IMR-90 (cell line): ENCODE measurements around the gene PUDP. TPM values are rescaled to one million over a fixed set of nuclear protein-coding genes. Genes with fewer than 3 reads are reported as not detected.

ENCODE experiments used
- ATAC-seq: fragments of 200-7000 bp; cut with Tn5 transposase; 2 replicates; pipeline ENCODE4 v1.9.1; 2020; ENCODE audit warnings: low read depth, mild to moderate bottlenecking, moderate library complexity
- BruUV-seq: library from RNA; stranded (reverse); fragments of 400-500 nt; replicated peaks from 2 replicates; lab custom pipeline; 2021; lab: Mats Ljungman, UMichigan
- CTCF ChIA-PET: fragments of 300-600 bp; formaldehyde crosslinking; extraction: SDS; loops from one replicate; lab custom pipeline; 2021; ENCODE audit warnings: antibody characterized with exemption; lab: Yijun Ruan, JAX
- POLR2A ChIA-PET: fragments of 300-600 bp; sonication (Branson Sonifier 250); formaldehyde crosslinking; loops from one replicate; lab custom pipeline; 2022; ENCODE audit warnings: antibody characterized with exemption; ENCODE audit not compliant: unreplicated experiment; lab: Charles Lee
- DNase-seq: peaks from one replicate; pipeline ENCODE4 v3.0.0; 2013
- H2AFZ ChIP-seq: replicated peaks from 2 replicates; pipeline ENCODE3; 2013; ENCODE audit warnings: low read length, mild to moderate bottlenecking; ENCODE audit not compliant: poor library complexity
- H2AK5ac ChIP-seq: 2 replicates; pipeline ENCODE4 v1.6.1; 2013; ENCODE audit warnings: low read depth, low read length, inconsistent platforms
- H2AK9ac ChIP-seq: replicated peaks from 2 replicates; pipeline ENCODE3; 2013; ENCODE audit warnings: mild to moderate bottlenecking, low read depth, low read length, moderate library complexity; ENCODE audit not compliant: poor library complexity
- H2BK120ac ChIP-seq: 2 replicates; pipeline ENCODE4 v1.6.1; 2013; ENCODE audit warnings: low read depth, low read length, inconsistent platforms
- H2BK15ac ChIP-seq: 3 replicates; pipeline ENCODE4 v1.6.1; 2013; ENCODE audit warnings: low read depth, low read length, inconsistent platforms
- H2BK20ac ChIP-seq: 2 replicates; pipeline ENCODE4 v1.6.1; 2013; ENCODE audit warnings: low read depth, mild to moderate bottlenecking, inconsistent platforms, low read length, moderate library complexity
- H2BK5ac ChIP-seq: 2 replicates; pipeline ENCODE4 v1.6.1; 2013; ENCODE audit warnings: mild to moderate bottlenecking, low read depth, low read length, inconsistent platforms; ENCODE audit not compliant: poor library complexity, severe bottlenecking
- H3K14ac ChIP-seq: replicated peaks from 2 replicates; pipeline ENCODE4 v1.6.1; 2013; ENCODE audit warnings: low read depth, low read length, inconsistent platforms
- H3K18ac ChIP-seq: 2 replicates; pipeline ENCODE4 v1.6.1; 2013; ENCODE audit warnings: low read depth, low read length, control low read depth
- H3K23ac ChIP-seq: 2 replicates; pipeline ENCODE4 v1.6.1; 2013; ENCODE audit warnings: low read depth, low read length, inconsistent platforms
- H3K27ac ChIP-seq: 2 replicates; pipeline ENCODE4 v1.5.1; 2013; ENCODE audit warnings: mild to moderate bottlenecking, control low read depth, low read length; ENCODE audit not compliant: insufficient read depth
- H3K27me3 ChIP-seq: 2 replicates; pipeline ENCODE4 v1.6.1; 2013; ENCODE audit warnings: low read length; ENCODE audit not compliant: control insufficient read depth, insufficient read depth
- H3K36me3 ChIP-seq: 2 replicates; pipeline ENCODE4 v1.6.1; 2013; ENCODE audit warnings: low read length, mixed read lengths; ENCODE audit not compliant: control insufficient read depth, insufficient read depth
- H3K4ac ChIP-seq: 2 replicates; pipeline ENCODE4 v1.6.1; 2013; ENCODE audit warnings: low read depth, low read length, inconsistent platforms
- H3K4me1 ChIP-seq: 2 replicates; pipeline ENCODE4 v1.6.1; 2013; ENCODE audit warnings: low read length, mixed read lengths; ENCODE audit not compliant: control insufficient read depth, insufficient read depth
- H3K4me2 ChIP-seq: 2 replicates; pipeline ENCODE4 v1.6.1; 2013; ENCODE audit warnings: low read depth, mild to moderate bottlenecking, control low read depth, low read length, moderate library complexity
- H3K4me3 ChIP-seq: 2 replicates; pipeline ENCODE4 v1.5.1; 2013; ENCODE audit warnings: low read depth, mild to moderate bottlenecking, control low read depth, low read length, moderate library complexity; ENCODE audit not compliant: insufficient read depth
- H3K56ac ChIP-seq: 2 replicates; pipeline ENCODE4 v1.6.1; 2013; ENCODE audit warnings: low read length, inconsistent platforms; ENCODE audit not compliant: insufficient read depth; ENCODE audit errors: extremely low read depth
- H3K79me1 ChIP-seq, 2 experiments: 2 replicates each; pipeline ENCODE4 v1.6.1; 2013; ENCODE audit warnings: low read length in 2 of 2, inconsistent platforms in 1 of 2, low read depth in 1 of 2
- H3K9ac ChIP-seq: 2 replicates; pipeline ENCODE4 v1.6.1; 2013; ENCODE audit warnings: low read depth, low read length, control low read depth
- H3K9me1 ChIP-seq: 2 replicates; pipeline ENCODE4 v1.6.1; 2013; ENCODE audit warnings: low read length, inconsistent platforms; ENCODE audit not compliant: insufficient read depth
- H3K9me3 ChIP-seq: 2 replicates; pipeline ENCODE4 v1.6.1; 2013; ENCODE audit warnings: low read length; ENCODE audit not compliant: control insufficient read depth, insufficient read depth
- H4K20me1 ChIP-seq: 2 replicates; pipeline ENCODE4 v1.6.1; 2013; ENCODE audit warnings: low read length, inconsistent platforms; ENCODE audit not compliant: insufficient read depth
- H4K5ac ChIP-seq: 2 replicates; pipeline ENCODE4 v1.6.1; 2013; ENCODE audit warnings: mild to moderate bottlenecking, low read depth, low read length, control low read depth
- H4K8ac ChIP-seq, 2 experiments: 2 replicates each; pipeline ENCODE4 v1.6.1; 2013; ENCODE audit warnings: low read depth in 2 of 2, low read length in 2 of 2, control low read depth in 1 of 2, inconsistent platforms in 1 of 2
- H4K91ac ChIP-seq: 2 replicates; pipeline ENCODE4 v1.6.1; 2013; ENCODE audit warnings: low read depth, low read length, inconsistent platforms; ENCODE audit not compliant: insufficient read depth
- BHLHE40 ChIP-seq: fragments of 150-350 bp; IDR thresholded peaks from 2 replicates; pipeline ENCODE4 v1.6.1; 2016; ENCODE audit warnings: mild to moderate bottlenecking, low read depth, low read length
- CHD1 ChIP-seq: IDR thresholded peaks from 2 replicates; pipeline ENCODE4 v1.6.1; 2012; ENCODE audit warnings: low read depth, low read length, improper control_type of control experiment
- MAFK ChIP-seq: IDR thresholded peaks from 2 replicates; pipeline ENCODE4 v1.6.1; 2012; ENCODE audit warnings: low read depth, low read length, improper control_type of control experiment
- MXI1 ChIP-seq: IDR thresholded peaks from 2 replicates; pipeline ENCODE4 v1.6.1; 2012; ENCODE audit warnings: low read depth, mild to moderate bottlenecking, low read length, moderate library complexity, borderline replicate concordance
- NFE2L2 ChIP-seq: fragments of 150-350 bp; IDR thresholded peaks from 2 replicates; pipeline ENCODE4 v1.6.1; 2016; ENCODE audit warnings: low read depth, mild to moderate bottlenecking, low read length
- POLR2A ChIP-seq: IDR thresholded peaks from 2 replicates; pipeline ENCODE4 v1.6.1; 2012; ENCODE audit warnings: mild to moderate bottlenecking, low read depth, low read length
- RAD21 ChIP-seq: IDR thresholded peaks from 2 replicates; pipeline ENCODE4 v1.6.1; 2012; ENCODE audit warnings: low read length, improper control_type of control experiment
- SMC3 ChIP-seq: fragments of 150-350 bp; IDR thresholded peaks from 2 replicates; pipeline ENCODE4 v1.6.1; 2016; ENCODE audit warnings: low read depth, mild to moderate bottlenecking, antibody characterized with exemption, low read length, moderate library complexity
- WGBS, 2 experiments: methylation state at CpG; one replicate each; pipeline versions ENCODE4 v1.1.5 to v1.1.7; 2013; ENCODE audit warnings: missing lambda C conversion rate in 2 of 2; ENCODE audit not compliant: insufficient read length in 1 of 2; ENCODE audit errors: extremely low coverage in 2 of 2; 5-methylcytosine and 5-hydroxymethylcytosine counted together
- dilution Hi-C: fragments of 300-500 bp; cut with HindIII; formaldehyde crosslinking; loops from one replicate; pipeline ENCODE4 v1.14.3; 2018; ENCODE audit warnings: low sequenced_read_pairs; ENCODE audit not compliant: unreplicated experiment
- in situ Hi-C: fragments of 300-500 bp; cut with MboI; formaldehyde crosslinking; loops from 3 replicates; pipeline ENCODE4 v1.14.3; 2019; ENCODE audit warnings: low sequenced_read_pairs, inconsistent platforms, mixed read lengths
- intact Hi-C: fragments of 100-400 bp; cut with micrococcal nuclease; formaldehyde crosslinking; loops from 2 replicates; pipeline ENCODE4 v1.10.0; 2022
- polyA plus RNA-seq, 3 experiments: library from polyadenylated mRNA; depleted of rRNA; stranded (reverse); fragments of >200 nt; gene quantifications; 2 replicates each; pipeline ENCODE4 v1.2.3, GENCODE V29; 2012; ENCODE audit warnings: low replicate concordance in 1 of 3
- total RNA-seq: library from RNA; depleted of rRNA; stranded (reverse); fragments of >200 nt; gene quantifications from 2 replicates; pipeline ENCODE4 v1.2.3, GENCODE V29; 2012
- TF ChIP-seq, protein P1 (sequence below): fragments of 150-350 bp; IDR thresholded peaks from 2 replicates; pipeline ENCODE4 v1.6.1; 2016; ENCODE audit warnings: low read depth, mild to moderate bottlenecking, low read length, moderate library complexity, borderline replicate concordance

Gene PUDP
- total and polyA plus RNA-seq, 2 of the 4 experiments (the other 2 are of a cell fraction) = 22.2 to 28.6 TPM

DNA sequence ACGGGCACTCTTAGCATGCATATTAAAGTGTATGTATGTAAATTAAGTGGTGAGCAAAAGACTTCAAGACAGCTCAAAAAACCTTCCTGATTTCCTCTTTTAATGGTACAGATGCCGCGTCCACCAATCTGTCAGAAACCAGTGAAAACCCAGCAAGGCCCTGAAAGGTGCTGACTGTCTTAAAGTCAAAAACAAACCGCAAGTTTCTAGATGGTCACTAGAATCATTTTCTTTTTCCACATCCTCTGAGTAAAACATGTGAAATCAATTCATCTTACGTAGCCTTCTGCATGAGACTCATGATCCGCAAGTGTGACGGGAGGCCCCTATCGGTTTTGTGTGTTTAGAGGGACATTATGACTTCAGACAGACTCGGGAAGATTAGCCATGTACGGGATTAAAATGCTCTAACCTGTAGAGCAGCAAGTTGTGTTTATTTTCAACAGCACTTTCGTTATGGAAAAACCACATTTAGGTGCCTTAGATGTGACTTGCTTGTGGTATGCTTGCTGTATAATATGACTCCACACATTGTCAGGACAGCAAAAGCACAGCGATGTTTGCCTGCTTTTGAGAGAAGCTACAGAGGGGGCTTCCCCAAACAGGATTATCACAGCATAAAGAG lies 88.6 kb downstream of the PUDP start:
- TF ChIP-seq RAD21 (no peak), MXI1 (no peak), POLR2A (no peak), CHD1 (no peak), NFE2L2 (no peak), SMC3 (no peak), MAFK (no peak), BHLHE40 (no peak)
- TF ChIP-seq, protein P1, sequence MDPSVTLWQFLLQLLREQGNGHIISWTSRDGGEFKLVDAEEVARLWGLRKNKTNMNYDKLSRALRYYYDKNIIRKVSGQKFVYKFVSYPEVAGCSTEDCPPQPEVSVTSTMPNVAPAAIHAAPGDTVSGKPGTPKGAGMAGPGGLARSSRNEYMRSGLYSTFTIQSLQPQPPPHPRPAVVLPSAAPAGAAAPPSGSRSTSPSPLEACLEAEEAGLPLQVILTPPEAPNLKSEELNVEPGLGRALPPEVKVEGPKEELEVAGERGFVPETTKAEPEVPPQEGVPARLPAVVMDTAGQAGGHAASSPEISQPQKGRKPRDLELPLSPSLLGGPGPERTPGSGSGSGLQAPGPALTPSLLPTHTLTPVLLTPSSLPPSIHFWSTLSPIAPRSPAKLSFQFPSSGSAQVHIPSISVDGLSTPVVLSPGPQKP = no peak
- H3K14ac ChIP-seq = no peak overlapping the region
- no peak overlapping the region for H3K9ac ChIP-seq
- dilution Hi-C loops = no loop called here
- H3K23ac ChIP-seq = no peak overlapping the region
- WGBS, 2 experiments = 97% methylated on average over 4 of the region's 12 CpGs; no CpG with 5 or more reads in 1 of the 2 experiments
- BruUV-seq = no TSS peak
- no peak overlapping the region for H3K4ac ChIP-seq
- no peaks in the 10 kb centered on the region for H4K20me1 ChIP-seq
- H3K18ac ChIP-seq = no peak overlapping the region
- ChIA-PET POLR2A (no interaction called here), CTCF (no interaction called here)
- no peak overlapping the region for H2BK5ac ChIP-seq
- no peak overlapping the region for H2AK9ac ChIP-seq
- no peak overlapping the region for H2AFZ ChIP-seq
- H4K8ac ChIP-seq = no peak overlapping the region
- no peaks in the 10 kb centered on the region for H3K9me3 ChIP-seq
- no peak overlapping the region for H3K56ac ChIP-seq
- no peak overlapping the region for H2BK120ac ChIP-seq
- DNase-seq = no peak
- H3K4me1 ChIP-seq = peaks cover 4% of the 10 kb centered on the region
- H3K27ac ChIP-seq = no peak overlapping the region
- H3K36me3 ChIP-seq = peaks cover 11% of the 10 kb centered on the region
- no peak overlapping the region for H4K91ac ChIP-seq
- H3K4me3 ChIP-seq = no peak overlapping the region
- no peak overlapping the region for H2BK20ac ChIP-seq
- peaks cover 0 to 9% of the 10 kb centered on the region in 2 experiments; a peak in 2 of 4 replicates for H3K79me1 ChIP-seq
- H3K9me1 ChIP-seq = peaks cover 2% of the 10 kb centered on the region; the same call in 1 of the 2 replicates
- ATAC-seq = no peak
- in situ Hi-C loops = no loop called here
- no peak overlapping the region for H3K4me2 ChIP-seq
- no peak overlapping the region for H2BK15ac ChIP-seq
- intact Hi-C loops = no loop called here
- no peak overlapping the region for H4K5ac ChIP-seq
- H3K27me3 ChIP-seq = no peaks in the 10 kb centered on the region
- H2AK5ac ChIP-seq = no peak overlapping the region
